Sigmoid colon (tissue), 4 donors: ENCODE measurements around the gene DNASE2B.

Source experiments
- EP300 ChIP-seq, 4 donors: sonication (generic); formaldehyde crosslinking; IDR thresholded peaks; one replicate each; pipeline ENCODE4 v1.6.1; 2017; ENCODE audit warnings: antibody characterized with exemption in 4 of 4
- POLR2A ChIP-seq, 2 donors: fragments of 450-650 bp; IDR thresholded peaks; one replicate each; pipeline ENCODE4 v1.6.1; 2016; ENCODE audit warnings: antibody characterized with exemption in 2 of 2, mild to moderate bottlenecking in 2 of 2, moderate library complexity in 2 of 2
- TF ChIP-seq, protein P1 (sequence below), 4 experiments: fragments of 450-650 bp in 3 of 4; fragments of 200-600 bp in 1 of 4; IDR thresholded peaks; one replicate each; pipeline ENCODE4 v1.5.1; 2016 to 2019; ENCODE audit warnings: antibody characterized with exemption in 4 of 4, mild to moderate bottlenecking in 3 of 4, moderate library complexity in 2 of 4

DNA sequence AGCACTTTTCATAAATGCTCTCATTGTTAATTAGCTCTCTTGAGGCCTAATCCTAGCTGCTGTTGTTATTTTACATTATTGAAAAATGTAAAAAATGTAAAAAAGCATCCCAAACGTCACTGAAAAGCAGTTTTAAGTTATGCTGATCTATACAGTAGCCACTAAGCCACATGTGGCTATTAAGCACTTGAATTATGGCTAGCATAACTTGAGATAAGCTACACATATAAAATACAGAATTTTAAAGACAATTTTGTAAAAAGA is 18.4 kb upstream of the DNASE2B start:
- TF ChIP-seq, protein P1, sequence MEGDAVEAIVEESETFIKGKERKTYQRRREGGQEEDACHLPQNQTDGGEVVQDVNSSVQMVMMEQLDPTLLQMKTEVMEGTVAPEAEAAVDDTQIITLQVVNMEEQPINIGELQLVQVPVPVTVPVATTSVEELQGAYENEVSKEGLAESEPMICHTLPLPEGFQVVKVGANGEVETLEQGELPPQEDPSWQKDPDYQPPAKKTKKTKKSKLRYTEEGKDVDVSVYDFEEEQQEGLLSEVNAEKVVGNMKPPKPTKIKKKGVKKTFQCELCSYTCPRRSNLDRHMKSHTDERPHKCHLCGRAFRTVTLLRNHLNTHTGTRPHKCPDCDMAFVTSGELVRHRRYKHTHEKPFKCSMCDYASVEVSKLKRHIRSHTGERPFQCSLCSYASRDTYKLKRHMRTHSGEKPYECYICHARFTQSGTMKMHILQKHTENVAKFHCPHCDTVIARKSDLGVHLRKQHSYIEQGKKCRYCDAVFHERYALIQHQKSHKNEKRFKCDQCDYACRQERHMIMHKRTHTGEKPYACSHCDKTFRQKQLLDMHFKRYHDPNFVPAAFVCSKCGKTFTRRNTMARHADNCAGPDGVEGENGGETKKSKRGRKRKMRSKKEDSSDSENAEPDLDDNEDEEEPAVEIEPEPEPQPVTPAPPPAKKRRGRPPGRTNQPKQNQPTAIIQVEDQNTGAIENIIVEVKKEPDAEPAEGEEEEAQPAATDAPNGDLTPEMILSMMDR (IDR thresholded peaks at IDR 0.05): no peak
- no peak for TF ChIP-seq POLR2A (IDR thresholded peaks at IDR 0.05)
- TF ChIP-seq EP300 (IDR thresholded peaks at IDR 0.05): no peak
